ENCODE measurements around the gene ARRDC5.
A peak's percentile ranks its signal among the peaks of the same experiment; 100 is the strongest.
"Not testable (repeated sequence)": the region's sequence is repeated elsewhere in the genome, so short reads cannot be mapped to it uniquely, and the experiment has no call there.

The ARRDC5 gene

GRCh38 chr19:4896372-4896771 is 6.3 kb downstream of the ARRDC5 start:
- no peaks in the 10 kb centered on the region for H3K27me3 Mint-ChIP-seq (ENCODE audit: low read depth)
- H3K36me3 Mint-ChIP-seq (ENCODE audit: low read depth) = no peaks in the 10 kb centered on the region
- no peaks in the 10 kb centered on the region for H3K9me3 Mint-ChIP-seq
- H3K4me1 Mint-ChIP-seq = peaks cover 9% of the 10 kb centered on the region
- TF ChIP-seq CTCF (IDR thresholded peaks at IDR 0.05; ENCODE audit: unreplicated experiment in 3 of 3) = no peak
- no peak overlapping the region for H3K4me3 Mint-ChIP-seq
- no peak overlapping the region for H3K27ac Mint-ChIP-seq

GRCh38 chr19:4892962-4893361 is 9.7 kb downstream of the ARRDC5 start:
- H3K36me3 Mint-ChIP-seq (ENCODE audit: low read depth); H3K27me3 Mint-ChIP-seq (ENCODE audit: low read depth); H3K27ac Mint-ChIP-seq; H3K4me3 Mint-ChIP-seq; H3K9me3 Mint-ChIP-seq: not testable (repeated sequence)
- peaks cover 12% of the 10 kb centered on the region for H3K4me1 Mint-ChIP-seq

- Mint-ChIP-seq H3K4me1 (peaks cover 3% of the 10 kb centered on the region), H3K9me3 (no peaks in the 10 kb centered on the region), H3K27me3 (ENCODE audit: low read depth) (no peaks in the 10 kb centered on the region), H3K4me3 (no peak overlapping the region), H3K27ac (no peak overlapping the region), H3K36me3 (ENCODE audit: low read depth) (no peaks in the 10 kb centered on the region)
- no peak for TF ChIP-seq CTCF (IDR thresholded peaks at IDR 0.05; ENCODE audit: unreplicated experiment in 3 of 3)
Observed at GRCh38 chr19:4891066-4891465, 11.6 kb downstream of the ARRDC5 start.

- TF ChIP-seq CTCF (IDR thresholded peaks at IDR 0.05; ENCODE audit: unreplicated experiment in 3 of 3) = no peak
- Mint-ChIP-seq H3K4me1 (peaks cover 3% of the 10 kb centered on the region), H3K4me3 (no peak overlapping the region), H3K36me3 (ENCODE audit: low read depth) (no peaks in the 10 kb centered on the region), H3K27ac (no peak overlapping the region), H3K27me3 (ENCODE audit: low read depth) (no peaks in the 10 kb centered on the region), H3K9me3 (no peaks in the 10 kb centered on the region)
Observed at GRCh38 chr19:4889034-4889815, 13.5 kb downstream of the ARRDC5 start.

GRCh38 chr19:4887803-4888202 is 14.9 kb downstream of the ARRDC5 start:
- not testable (repeated sequence) for H3K36me3 Mint-ChIP-seq (ENCODE audit: low read depth); H3K9me3 Mint-ChIP-seq; H3K27ac Mint-ChIP-seq; H3K4me3 Mint-ChIP-seq; H3K27me3 Mint-ChIP-seq (ENCODE audit: low read depth); H3K4me1 Mint-ChIP-seq

GRCh38 chr19:4884993-4885392 is 17.7 kb downstream of the ARRDC5 start:
- H3K4me3 Mint-ChIP-seq; H3K27ac Mint-ChIP-seq; H3K36me3 Mint-ChIP-seq (ENCODE audit: low read depth); H3K27me3 Mint-ChIP-seq (ENCODE audit: low read depth); H3K9me3 Mint-ChIP-seq; H3K4me1 Mint-ChIP-seq: not testable (repeated sequence)

GRCh38 chr19:4882874-4883273 is 19.8 kb downstream of the ARRDC5 start:
- H3K4me1 Mint-ChIP-seq; H3K27me3 Mint-ChIP-seq (ENCODE audit: low read depth); H3K9me3 Mint-ChIP-seq; H3K27ac Mint-ChIP-seq; H3K36me3 Mint-ChIP-seq (ENCODE audit: low read depth); H3K4me3 Mint-ChIP-seq: not testable (repeated sequence)

- Mint-ChIP-seq H3K27ac (peak overlapping the region in 2 of 3 experiments; percentile 39 to 77), H3K4me1 (peaks cover 3% of the 10 kb centered on the region), H3K9me3 (no peaks in the 10 kb centered on the region), H3K36me3 (ENCODE audit: low read depth) (no peaks in the 10 kb centered on the region), H3K27me3 (ENCODE audit: low read depth) (peaks cover under 1% of the 10 kb centered on the region), H3K4me3 (no peak overlapping the region)
- TF ChIP-seq CTCF (IDR thresholded peaks at IDR 0.05; ENCODE audit: unreplicated experiment in 3 of 3) = no peak
Observed at GRCh38 chr19:4879041-4879440, 23.7 kb downstream of the ARRDC5 start.
